HEK293T (cell line): ENCODE results near the gene BTBD9.

ENCODE experiments used
- CTCF ChIA-PET: fragments of 350-600 bp; formaldehyde crosslinking; extraction: SDS; loops from one replicate; lab custom pipeline; 2021; ENCODE audit warnings: antibody characterized with exemption, inconsistent platforms; lab: Yijun Ruan, JAX
- POLR2A ChIA-PET: fragments of 350-600 bp; formaldehyde crosslinking; extraction: SDS; loops from one replicate; lab custom pipeline; 2020; ENCODE audit warnings: antibody characterized with exemption, inconsistent platforms; lab: Yijun Ruan, JAX
- DNase-seq: peaks from one replicate; pipeline ENCODE4 v3.0.0; 2012; ENCODE audit warnings: mixed read lengths; ENCODE audit errors: extremely low spot score
- ARNT ChIP-seq: fragments of 450-650 bp; IDR thresholded peaks from 2 replicates; pipeline ENCODE4 v1.6.1; 2017; ENCODE audit warnings: mild to moderate bottlenecking
- BHLHE40 ChIP-seq: fragments of 450-650 bp; IDR thresholded peaks from 2 replicates; pipeline ENCODE4 v1.6.1; 2016; ENCODE audit warnings: mild to moderate bottlenecking, moderate library complexity, borderline replicate concordance
- CTBP1 ChIP-seq: fragments of 450-650 bp; IDR thresholded peaks from 2 replicates; pipeline ENCODE4 v1.6.1; 2016; ENCODE audit warnings: borderline replicate concordance
- ELF4 ChIP-seq: fragments of 450-650 bp; IDR thresholded peaks from 2 replicates; pipeline ENCODE4 v1.6.1; 2017; ENCODE audit warnings: antibody characterized with exemption
- FOXA1 ChIP-seq: fragments of 450-650 bp; IDR thresholded peaks from 2 replicates; pipeline ENCODE4 v1.6.1; 2016; ENCODE audit warnings: mild to moderate bottlenecking
- FOXK2 ChIP-seq: fragments of 450-650 bp; IDR thresholded peaks from 2 replicates; pipeline ENCODE4 v1.6.1; 2016; ENCODE audit warnings: mild to moderate bottlenecking
- FOXM1 ChIP-seq: fragments of 450-650 bp; IDR thresholded peaks from 2 replicates; pipeline ENCODE4 v1.6.1; 2017; ENCODE audit warnings: mild to moderate bottlenecking, borderline replicate concordance
- HDGF ChIP-seq: fragments of 450-650 bp; IDR thresholded peaks from 2 replicates; pipeline ENCODE4 v1.6.1; 2017; ENCODE audit warnings: antibody characterized with exemption, borderline replicate concordance
- L3MBTL2 ChIP-seq: fragments of 450-650 bp; conservative IDR thresholded peaks from 2 replicates; pipeline ENCODE4 v1.6.1; 2016; ENCODE audit warnings: mild to moderate bottlenecking
- LEF1 ChIP-seq: fragments of 450-650 bp; IDR thresholded peaks from 2 replicates; pipeline ENCODE4 v1.6.1; 2017; ENCODE audit warnings: mild to moderate bottlenecking, borderline replicate concordance
- NFRKB ChIP-seq: fragments of 450-650 bp; IDR thresholded peaks from 2 replicates; pipeline ENCODE4 v1.6.1; 2016; ENCODE audit warnings: mild to moderate bottlenecking, moderate library complexity
- PKNOX1 ChIP-seq: fragments of 450-650 bp; IDR thresholded peaks from 2 replicates; pipeline ENCODE4 v1.6.1; 2016
- SP1 ChIP-seq: fragments of 450-650 bp; IDR thresholded peaks from 2 replicates; pipeline ENCODE4 v1.6.1; 2017
- SUZ12 ChIP-seq: fragments of 450-650 bp; IDR thresholded peaks from 2 replicates; pipeline ENCODE4 v1.6.1; 2016; ENCODE audit warnings: mild to moderate bottlenecking
- TARDBP ChIP-seq: fragments of 450-650 bp; IDR thresholded peaks from 2 replicates; pipeline ENCODE4 v1.6.1; 2016
- ZNF384 ChIP-seq: fragments of 450-650 bp; IDR thresholded peaks from 2 replicates; pipeline ENCODE4 v1.6.1; 2016

The BTBD9 gene

DNA sequence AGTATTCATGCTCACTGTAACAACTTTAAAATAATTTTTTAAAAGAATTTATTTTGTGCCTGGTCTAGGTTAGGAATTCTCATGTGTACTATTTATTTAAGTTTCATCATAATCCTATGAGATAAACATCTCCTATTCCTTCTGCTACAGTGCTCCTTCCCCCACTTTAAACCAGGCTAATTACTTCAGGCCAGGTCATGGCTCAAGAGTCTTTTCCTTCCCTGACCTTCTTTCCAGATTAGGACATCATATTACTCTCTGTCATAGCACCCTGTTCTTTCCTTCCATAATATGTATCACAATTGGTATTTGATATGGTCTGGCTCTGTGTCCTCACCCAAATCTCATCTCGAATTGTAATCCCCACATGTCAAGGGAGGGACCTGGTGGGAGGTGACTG, 239.0 kb downstream of the BTBD9 start:
- TF ChIP-seq ELF4 (no peak), L3MBTL2 (no peak)
- DNase-seq: no peak
- ChIA-PET CTCF (no interaction called here), POLR2A (no interaction called here)

DNA sequence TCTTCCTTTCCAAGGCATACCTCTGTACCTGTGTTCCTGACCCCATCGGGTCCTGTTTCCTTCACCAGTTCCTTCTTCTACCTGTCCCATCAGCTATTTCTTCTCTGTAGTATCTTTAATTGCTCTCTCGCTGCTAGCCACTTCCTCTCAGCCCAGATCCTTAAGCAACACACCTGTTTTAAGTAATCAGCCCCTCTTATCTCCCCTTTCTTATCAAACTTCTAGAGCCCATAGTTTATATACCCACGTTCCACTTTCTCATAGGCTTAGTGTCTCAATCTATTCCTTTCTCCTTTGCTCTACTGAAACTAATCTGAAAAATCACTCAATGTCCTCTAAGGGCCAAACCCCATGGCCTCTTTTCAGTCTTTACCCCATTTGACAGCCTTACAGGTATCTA, 239.6 kb downstream of the BTBD9 start:
- POLR2A ChIA-PET: no interaction called here

GRCh38 chr6:38396209-38396608, 243.5 kb downstream of the BTBD9 start:
- CTCF ChIA-PET: no interaction called here
- POLR2A ChIA-PET: no interaction called here
- TF ChIP-seq CTBP1: no peak
- no peak for TF ChIP-seq BHLHE40
- TF ChIP-seq FOXA1: no peak
- no peak for TF ChIP-seq HDGF
- no peak for TF ChIP-seq FOXM1
- no peak for TF ChIP-seq ARNT
- TF ChIP-seq NFRKB: no peak
- TF ChIP-seq L3MBTL2: no peak
- no peak for DNase-seq

More for the DNA sequence above, 239.6 kb downstream of the BTBD9 start:
- CTCF ChIA-PET: no interaction called here
- DNase-seq: no peak
- no peak for TF ChIP-seq NFRKB
- no peak for TF ChIP-seq PKNOX1
- no peak for TF ChIP-seq L3MBTL2
- no peak for TF ChIP-seq FOXM1
- TF ChIP-seq ARNT: no peak
- no peak for TF ChIP-seq TARDBP
- no peak for TF ChIP-seq SP1
- TF ChIP-seq LEF1: no peak
- TF ChIP-seq ELF4: no peak
- no peak for TF ChIP-seq HDGF
- no peak for TF ChIP-seq FOXK2
- TF ChIP-seq ZNF384: no peak
- TF ChIP-seq FOXA1: no peak
- TF ChIP-seq BHLHE40: no peak
- TF ChIP-seq CTBP1: no peak

- no peak for DNase-seq
- CTCF ChIA-PET: no interaction called here
- no peak for TF ChIP-seq CTBP1
- no peak for TF ChIP-seq PKNOX1
- TF ChIP-seq ZNF384: no peak
- no peak for TF ChIP-seq FOXM1
- TF ChIP-seq SP1: no peak
- TF ChIP-seq NFRKB: no peak
- TF ChIP-seq ELF4: no peak
- TF ChIP-seq HDGF: no peak
- TF ChIP-seq FOXK2: no peak
- no peak for TF ChIP-seq BHLHE40
- TF ChIP-seq TARDBP: no peak
- TF ChIP-seq LEF1: no peak
- TF ChIP-seq FOXA1: no peak
- TF ChIP-seq SUZ12: no peak
- TF ChIP-seq ARNT: no peak
- POLR2A ChIA-PET: no interaction called here
Observed at GRCh38 chr6:38393986-38394385, 245.7 kb downstream of the BTBD9 start.

- no peak for DNase-seq
- ChIA-PET CTCF (interaction anchor here (1.5 kb wide), 1 partner anchor 22 kb away, joined by 3 read pairs; no protein-coding TSS in a partner anchor), POLR2A (no interaction called here)
- TF ChIP-seq SUZ12 (no peak), LEF1 (no peak), FOXM1 (no peak), SP1 (no peak), L3MBTL2 (no peak), FOXK2 (no peak), ELF4 (no peak), BHLHE40 (no peak), TARDBP (no peak), NFRKB (no peak), FOXA1 (no peak)
Observed at GRCh38 chr6:38391626-38392579, 247.8 kb downstream of the BTBD9 start.

DNA sequence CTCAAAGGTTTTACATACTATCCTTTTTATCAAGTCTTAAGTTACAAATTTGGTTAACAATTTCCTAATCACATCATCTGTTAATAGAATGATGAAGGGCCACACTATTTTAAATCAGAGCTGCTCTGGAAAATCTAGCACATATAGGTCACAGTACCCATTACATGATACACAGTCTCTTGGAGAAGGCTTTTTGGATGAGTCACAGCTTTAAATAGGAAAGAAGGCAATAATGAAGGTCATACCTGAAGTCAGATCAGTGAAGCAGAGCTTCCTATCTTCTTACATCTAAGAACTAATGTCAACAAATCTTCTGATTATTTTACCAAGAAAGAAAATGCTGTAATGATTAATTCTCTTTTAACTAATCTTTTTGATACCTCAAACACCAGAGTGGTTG, 248.5 kb downstream of the BTBD9 start:
- no peak for DNase-seq
- CTCF ChIA-PET: interaction anchor here (1.5 kb wide), 1 partner anchor 21 kb away, joined by 3 read pairs; no protein-coding TSS in a partner anchor
- POLR2A ChIA-PET: interaction anchor here (0.6 kb wide), 1 partner anchor 1725 kb away, joined by 3 read pairs; no protein-coding TSS in a partner anchor
- no peak for TF ChIP-seq ZNF384
- no peak for TF ChIP-seq BHLHE40
- TF ChIP-seq ELF4: no peak
- no peak for TF ChIP-seq SUZ12
- no peak for TF ChIP-seq FOXK2
- TF ChIP-seq NFRKB: no peak
- no peak for TF ChIP-seq LEF1
- no peak for TF ChIP-seq FOXM1
- no peak for TF ChIP-seq ARNT
- no peak for TF ChIP-seq TARDBP
- no peak for TF ChIP-seq SP1
- TF ChIP-seq FOXA1: no peak
- no peak for TF ChIP-seq L3MBTL2
- TF ChIP-seq HDGF: no peak
- no peak for TF ChIP-seq PKNOX1
- no peak for TF ChIP-seq CTBP1
